GM19324 (cell line): ENCODE measurements around the gene TYROBP.
"Not testable (repeated sequence)": the region's sequence is repeated elsewhere in the genome, so short reads cannot be mapped to it uniquely, and the experiment has no call there.

Experiments used
- ATAC-seq: cut with Tn5 transposase; IDR thresholded peaks from one replicate; pipeline ENCODE4 v1.9.1; 2021; ENCODE audit warnings: mild to moderate bottlenecking, moderate library complexity; ENCODE audit not compliant: unreplicated experiment, low FRiP score

The TYROBP gene

DNA sequence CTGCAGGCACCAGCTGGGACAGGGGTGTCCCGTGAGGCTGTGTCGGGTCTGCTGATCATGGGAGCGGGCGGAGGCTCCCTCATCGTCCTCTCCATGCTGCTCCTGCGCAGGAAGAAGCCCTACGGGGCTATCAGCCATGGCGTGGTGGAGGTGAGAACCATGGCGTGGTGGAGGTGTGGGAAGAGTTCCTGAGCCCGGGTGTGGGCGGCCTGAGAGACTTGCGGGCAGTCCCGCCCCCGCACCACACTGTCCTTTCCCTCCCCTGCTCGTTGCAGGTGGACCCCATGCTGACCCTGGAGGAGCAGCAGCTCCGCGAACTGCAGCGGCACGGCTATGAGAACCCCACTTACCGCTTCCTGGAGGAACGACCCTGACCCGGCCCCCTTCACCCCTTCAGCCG, 29.0 kb downstream of the TYROBP start:
- ATAC-seq = no peak

GRCh38 chr19:35874392-35874930, 33.6 kb downstream of the TYROBP start:
- no peak for ATAC-seq

DNA sequence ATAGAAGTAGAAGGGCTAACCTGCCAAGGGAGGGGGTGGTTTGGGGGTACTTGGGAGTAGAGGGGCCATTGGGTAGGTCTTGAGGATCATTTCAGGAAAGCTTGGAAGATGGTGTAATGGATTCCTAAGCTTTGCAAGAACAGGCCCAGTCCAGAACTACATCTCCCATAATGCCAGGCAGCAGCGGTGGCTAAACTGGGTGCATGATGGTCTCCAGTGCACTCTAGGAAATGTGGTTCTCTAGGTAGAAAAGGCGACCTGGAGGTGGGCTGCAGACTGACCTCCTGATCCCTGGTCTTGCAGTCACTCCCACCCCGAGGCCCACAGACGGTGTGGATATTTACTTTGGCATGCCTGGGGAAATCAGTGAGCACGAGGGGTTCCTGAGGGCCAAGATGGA, 35.9 kb downstream of the TYROBP start:
- ATAC-seq = no peak

- ATAC-seq = no peak
These were observed 36.5 kb downstream of the TYROBP start for GRCh38 chr19:35871611-35872010.

- no peak for ATAC-seq
These were observed 37.3 kb downstream of the TYROBP start for GRCh38 chr19:35870798-35871197.

DNA sequence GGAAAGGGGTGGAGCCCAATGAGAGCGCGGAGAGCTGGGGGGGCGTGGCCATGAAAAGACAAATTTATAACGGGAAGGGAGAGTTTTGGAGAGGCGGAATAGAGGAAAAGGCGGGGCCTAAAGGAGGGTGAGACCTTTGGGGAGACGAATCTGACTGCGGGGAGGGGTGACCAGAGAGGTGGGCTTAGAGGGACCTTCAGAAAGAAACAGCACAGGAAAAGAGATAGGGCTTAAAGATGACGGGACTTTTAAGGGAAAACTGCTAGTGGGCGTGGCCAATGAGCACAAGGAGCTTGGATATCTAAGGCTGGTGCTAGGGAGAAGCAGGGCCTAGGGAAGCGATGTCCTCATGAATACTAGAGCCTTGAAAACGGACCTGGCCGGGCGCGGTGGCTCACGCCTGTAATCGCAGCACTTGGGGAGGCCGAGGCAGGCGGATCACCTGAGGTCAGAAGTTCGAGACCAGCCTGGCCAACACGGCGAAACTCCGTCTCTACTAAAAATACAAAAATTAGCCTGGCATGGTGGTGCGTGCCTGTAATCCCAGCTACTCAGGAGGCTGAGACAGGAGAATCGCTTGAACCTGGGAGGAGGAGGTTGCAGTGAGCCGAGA, 37.9 kb downstream of the TYROBP start:
- ATAC-seq = not testable (repeated sequence)

DNA sequence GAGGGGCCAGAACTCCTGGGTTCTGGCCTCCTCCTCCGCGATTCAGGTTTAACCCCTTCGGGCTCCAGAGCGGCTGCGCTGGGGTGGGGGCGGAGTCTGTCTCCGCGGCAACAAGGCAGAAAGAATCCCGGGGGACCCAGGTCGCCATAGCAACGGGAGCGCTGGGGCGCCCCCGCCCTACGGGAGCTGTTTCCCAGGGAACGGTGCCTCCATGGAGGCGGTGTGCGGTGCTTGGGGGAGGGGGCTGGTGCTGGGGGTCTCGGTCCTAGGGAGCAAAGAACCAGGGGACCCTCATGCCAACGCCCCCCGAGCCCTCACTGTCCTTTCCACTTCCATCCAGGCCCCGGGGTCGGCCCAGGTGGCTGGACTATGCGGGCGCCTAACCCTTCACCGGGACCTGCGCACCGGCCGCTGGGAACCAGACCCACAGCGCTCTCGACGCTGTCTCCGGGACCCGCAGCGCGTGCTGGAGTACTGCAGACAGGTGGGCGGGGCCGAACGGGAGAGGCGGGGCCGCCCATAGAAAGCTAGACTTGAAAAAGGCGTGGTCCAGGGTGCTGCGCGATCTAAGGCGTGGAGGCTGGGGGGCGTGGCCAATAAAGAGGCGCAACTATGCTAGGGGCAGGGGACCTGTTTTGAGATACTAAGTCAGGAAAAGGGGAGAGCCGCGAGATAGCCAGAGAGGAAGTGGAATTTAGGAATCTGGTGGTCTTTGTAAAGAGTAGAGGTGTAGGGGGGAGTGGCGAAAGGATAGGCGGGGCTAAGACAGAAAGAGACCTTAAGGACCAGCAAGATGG, 38.6 kb downstream of the TYROBP start:
- ATAC-seq = no peak

DNA sequence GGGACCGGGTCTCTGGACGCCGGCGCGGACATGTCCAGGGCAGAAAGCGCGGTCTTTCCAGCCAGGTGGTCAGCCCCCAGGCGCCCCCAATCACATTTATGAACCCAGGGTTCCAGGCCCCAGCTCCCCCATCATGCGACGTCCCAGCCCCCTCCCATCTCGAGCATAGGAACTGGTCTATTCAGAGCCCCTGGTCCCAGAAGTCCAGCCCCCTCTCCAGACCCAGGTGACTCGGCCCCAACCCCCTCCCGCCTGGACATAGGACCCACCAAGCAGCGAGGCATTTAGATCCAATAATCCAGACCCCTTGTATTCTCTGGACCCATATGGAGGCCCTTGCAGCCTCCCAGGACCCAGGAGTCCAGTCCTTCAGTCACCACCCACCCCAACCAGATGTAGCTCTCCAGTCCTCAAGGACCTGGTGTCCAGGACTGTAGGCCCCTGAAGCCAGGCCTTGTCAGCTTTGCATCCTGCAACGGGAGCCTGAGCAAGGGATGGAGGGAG, 39.2 kb downstream of the TYROBP start:
- ATAC-seq = no peak

GRCh38 chr19:35868172-35868822, 39.8 kb downstream of the TYROBP start, which contains the start of gene APLP1:
Gene APLP1 (plus strand): TSS chr19:35868574. CDS start chr19:35868637, 63 bp downstream.
- no peak for ATAC-seq

GRCh38 chr19:35863018-35863417, 45.1 kb downstream of the TYROBP start:
- no peak for ATAC-seq

DNA sequence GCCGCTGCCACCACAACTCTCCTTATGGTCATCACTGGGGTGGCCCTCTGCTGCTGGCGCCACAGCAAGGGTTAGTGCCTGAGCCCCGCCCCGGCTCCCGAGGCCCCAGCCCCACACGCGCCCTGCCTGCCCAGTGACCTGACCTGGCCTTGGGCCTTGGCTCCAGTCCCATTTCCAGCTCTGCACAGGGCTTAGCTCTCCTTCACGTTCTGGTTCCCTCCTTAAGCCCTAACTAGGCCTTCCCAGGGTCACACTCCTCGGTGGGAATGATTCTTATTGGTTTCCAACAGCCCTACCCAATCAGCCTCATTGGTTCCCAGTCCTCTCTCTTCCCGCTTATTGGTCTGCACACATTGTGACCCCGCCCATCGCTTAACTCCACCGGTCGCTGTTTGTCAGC, 45.6 kb downstream of the TYROBP start:
- no peak for ATAC-seq

- no peak for ATAC-seq
These were observed 46.4 kb downstream of the TYROBP start for GRCh38 chr19:35861640-35862160.

DNA sequence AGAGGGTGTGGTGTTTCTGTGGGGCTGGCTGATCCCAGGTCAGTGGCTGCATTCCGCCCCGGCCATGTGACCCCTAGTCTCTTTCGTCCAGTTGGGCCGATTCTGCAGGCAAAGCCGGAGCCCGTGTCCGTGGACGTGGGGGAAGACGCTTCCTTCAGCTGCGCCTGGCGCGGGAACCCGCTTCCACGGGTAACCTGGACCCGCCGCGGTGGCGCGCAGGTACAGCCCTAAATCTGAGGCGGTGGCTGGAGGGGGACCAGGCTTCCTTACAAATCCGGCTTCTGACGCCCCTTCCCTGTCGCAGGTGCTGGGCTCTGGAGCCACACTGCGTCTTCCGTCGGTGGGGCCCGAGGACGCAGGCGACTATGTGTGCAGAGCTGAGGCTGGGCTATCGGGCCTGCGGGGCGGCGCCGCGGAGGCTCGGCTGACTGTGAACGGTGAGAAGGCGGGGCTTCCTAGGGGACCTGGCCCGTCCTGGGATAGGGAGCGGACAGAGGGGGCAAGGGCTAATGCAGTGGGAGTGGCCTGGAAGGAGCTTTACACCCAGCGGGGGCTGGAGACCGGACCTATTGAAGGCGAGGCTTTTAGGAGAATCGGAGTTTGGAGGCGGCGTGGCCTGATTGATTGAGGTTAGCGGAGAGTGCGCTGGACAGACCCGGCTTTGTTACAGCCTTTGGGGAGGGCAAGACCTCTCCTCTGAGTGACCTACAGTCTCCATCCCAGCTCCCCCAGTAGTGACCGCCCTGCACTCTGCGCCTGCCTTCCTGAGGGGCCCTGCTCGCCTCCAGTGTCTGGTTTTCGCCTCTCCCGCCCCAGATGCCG, 47.1 kb downstream of the TYROBP start:
- no peak for ATAC-seq

DNA sequence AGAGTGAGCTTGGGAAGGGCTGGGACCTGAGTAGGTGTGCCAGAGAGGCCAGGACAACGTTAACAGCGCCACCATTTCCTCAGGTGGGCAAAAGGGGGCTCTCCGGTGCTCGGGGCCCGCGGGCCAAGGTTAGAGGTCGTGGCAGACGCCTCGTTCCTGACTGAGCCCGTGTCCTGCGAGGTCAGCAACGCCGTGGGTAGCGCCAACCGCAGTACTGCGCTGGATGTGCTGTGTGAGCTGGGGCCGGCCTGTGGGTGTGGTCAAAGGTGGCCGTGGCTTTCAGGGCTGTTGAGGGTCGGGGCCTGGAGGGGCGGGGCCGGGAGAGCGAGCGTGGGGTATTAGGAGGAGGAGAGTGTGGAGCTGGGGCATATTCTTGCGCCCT, 47.7 kb downstream of the TYROBP start:
- ATAC-seq = no peak

DNA sequence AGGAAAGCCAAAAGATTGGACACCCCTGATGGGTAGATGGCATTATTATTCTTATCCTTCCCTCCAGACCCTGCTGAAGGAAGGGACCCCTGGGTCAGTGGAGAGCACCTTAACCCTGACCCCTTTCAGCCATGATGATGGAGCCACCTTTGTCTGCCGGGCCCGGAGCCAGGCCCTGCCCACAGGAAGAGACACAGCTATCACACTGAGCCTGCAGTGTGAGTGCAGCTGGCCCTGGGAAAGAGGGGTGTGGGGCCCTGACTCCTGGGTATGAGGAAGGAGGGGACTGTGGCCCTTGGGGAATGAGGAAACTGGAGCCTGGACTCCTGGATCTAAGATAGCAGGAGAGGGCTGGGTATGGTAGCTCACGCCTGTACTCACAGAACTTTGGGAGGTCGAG, 48.7 kb downstream of the TYROBP start:
- no peak for ATAC-seq

DNA sequence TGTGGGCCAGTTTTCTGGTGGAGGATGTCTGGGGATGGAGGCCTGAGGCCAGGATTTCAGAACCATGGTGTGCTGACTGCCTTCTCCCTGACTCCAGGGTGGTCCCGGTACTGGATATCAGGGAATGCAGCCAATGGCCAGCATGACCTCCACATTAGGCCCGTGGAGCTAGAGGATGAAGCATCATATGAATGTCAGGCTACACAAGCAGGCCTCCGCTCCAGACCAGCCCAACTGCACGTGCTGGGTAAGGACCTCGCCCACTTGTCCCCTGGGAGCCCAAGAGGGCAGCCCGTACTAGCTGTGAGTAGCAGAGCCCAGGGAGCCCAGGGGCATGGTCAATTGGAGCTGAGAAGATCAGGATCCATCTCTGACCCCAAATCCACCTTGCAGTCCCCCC, 49.8 kb downstream of the TYROBP start:
- ATAC-seq = no peak

DNA sequence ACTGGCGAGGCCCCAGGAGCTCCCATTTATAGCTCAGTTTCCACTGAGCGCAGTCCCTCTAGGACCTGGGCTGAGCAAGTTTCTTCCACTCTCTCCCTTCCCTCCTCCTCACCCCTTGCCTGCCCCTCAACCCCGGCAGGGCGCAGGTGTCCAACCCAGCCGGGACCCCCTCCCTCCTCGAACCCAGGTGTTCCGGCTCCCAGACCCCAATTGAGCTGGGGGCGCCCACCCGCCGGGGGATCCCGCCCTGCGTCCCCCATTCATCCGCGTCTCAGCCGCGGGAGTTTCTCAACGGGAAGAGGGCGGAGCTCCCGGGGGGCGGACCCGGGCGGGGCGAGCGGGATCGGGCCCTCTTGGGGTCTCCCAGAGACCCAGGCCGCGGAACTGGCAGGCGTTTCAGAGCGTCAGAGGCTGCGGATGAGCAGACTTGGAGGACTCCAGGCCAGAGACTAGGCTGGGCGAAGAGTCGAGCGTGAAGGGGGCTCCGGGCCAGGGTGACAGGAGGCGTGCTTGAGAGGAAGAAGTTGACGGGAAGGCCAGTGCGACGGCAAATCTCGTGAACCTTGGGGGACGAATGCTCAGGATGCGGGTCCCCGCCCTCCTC, 51.4 kb downstream of the TYROBP start, which contains the start of gene KIRREL2:
KIRREL2 (plus strand) TSS at position 366 of the 604 bp plus-strand sequence; CDS start at position 575, 209 bp downstream.
- no peak for ATAC-seq
